Colonic mucosa (tissue), 4 donors: ENCODE data around the gene CDK5R1. TPM values are rescaled to one million over a fixed set of nuclear protein-coding genes. Genes with fewer than 3 reads are reported as not detected.
A peak's percentile ranks its signal among the peaks of the same experiment; 100 is the strongest.

Experiments used
- DNase-seq: peaks from one replicate; pipeline ENCODE4 v3.0.0-alpha.2; 2020
- H3K27ac ChIP-seq: fragments of 200-600 bp; one replicate; pipeline ENCODE4 v1.8.0; 2021
- H3K27me3 ChIP-seq: fragments of 200-600 bp; one replicate; pipeline ENCODE4 v1.8.0; 2021
- H3K36me3 ChIP-seq: fragments of 200-600 bp; one replicate; pipeline ENCODE4 v1.8.0; 2021
- H3K4me1 ChIP-seq: fragments of 200-600 bp; one replicate; pipeline ENCODE4 v1.8.0; 2021; ENCODE audit warnings: mild to moderate bottlenecking
- H3K4me3 ChIP-seq: fragments of 200-600 bp; one replicate; pipeline ENCODE4 v1.8.0; 2021
- H3K9ac ChIP-seq, 2 donors: one replicate each; pipeline ENCODE4 v1.7.0; 2013; ENCODE audit warnings: control low read depth in 2 of 2, low read depth in 2 of 2, low read length in 2 of 2
- H3K9me3 ChIP-seq: fragments of 200-600 bp; one replicate; pipeline ENCODE4 v1.8.0; 2021
- intact Hi-C: fragments of 100-400 bp; cut with DNase I; formaldehyde crosslinking; loops from one replicate; pipeline ENCODE4 v1.14.1; 2022
- total RNA-seq, 2 donors: library from RNA; stranded (reverse); fragmentation: NEBNext Ultra II Directional in 1 of 2; extraction: Animal tissue kit (Norgen Biotek cat#: 25700) in 1 of 2; gene quantifications; one replicate each; pipeline ENCODE4 v1.2.1, GENCODE V29; 2021
- TF ChIP-seq, protein P1 (sequence below): fragments of 200-600 bp; IDR thresholded peaks from one replicate; pipeline ENCODE4 v1.8.0; 2022; ENCODE audit warnings: antibody characterized with exemption, mild to moderate bottlenecking
- donor health status: healthy.
- donor health status: DM: no; HTN: no; CAD: no.
- donor health status: DM: no; HTN: no; CAD: no.

CDK5R1 gene
- total RNA-seq, 2 donors from 2014 or later, result 0.98 to 1.4 TPM

DNA sequence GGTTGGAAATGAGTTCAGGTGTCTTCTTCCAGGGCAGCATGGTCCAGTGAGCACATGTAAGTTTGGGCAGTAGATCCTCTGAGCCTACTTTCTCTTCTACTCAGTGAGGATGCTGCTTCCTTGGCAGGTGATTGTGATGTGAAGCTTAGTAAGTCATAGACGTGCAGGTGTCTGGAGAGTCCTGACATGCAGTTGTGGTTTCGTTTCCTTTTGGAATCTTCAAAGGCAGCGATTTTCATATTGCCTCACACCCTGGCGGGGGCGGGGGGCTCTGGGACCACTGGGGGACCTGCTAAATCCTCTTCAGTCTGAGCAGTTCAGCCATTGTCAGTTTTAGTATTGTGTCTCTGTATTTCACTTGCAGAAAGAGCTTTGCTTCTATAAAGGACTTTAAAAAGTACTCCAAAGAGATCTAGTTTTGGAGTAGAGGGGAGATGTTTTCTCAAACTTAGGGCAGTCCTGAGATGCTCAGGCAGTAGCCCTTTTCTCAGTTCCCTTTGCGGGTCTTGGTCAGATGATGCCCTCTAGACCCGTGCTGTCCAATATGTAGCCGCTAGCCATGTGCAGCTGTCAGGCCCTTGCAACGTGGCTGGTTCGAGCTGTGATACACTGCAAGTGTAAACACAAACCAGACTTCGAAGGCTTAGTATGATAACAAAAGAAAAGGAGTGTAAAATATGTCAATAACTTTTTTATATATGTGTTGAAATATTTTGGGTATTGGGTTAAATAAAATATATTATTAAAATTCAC, 4.0 kb upstream of the CDK5R1 start:
- no peaks in the 10 kb centered on the region for H3K27me3 ChIP-seq
- no peaks in the 10 kb centered on the region for H3K9me3 ChIP-seq
- H3K9ac ChIP-seq, result no peak overlapping the region
- no peaks in the 10 kb centered on the region for H3K4me1 ChIP-seq
- TF ChIP-seq, protein P1, sequence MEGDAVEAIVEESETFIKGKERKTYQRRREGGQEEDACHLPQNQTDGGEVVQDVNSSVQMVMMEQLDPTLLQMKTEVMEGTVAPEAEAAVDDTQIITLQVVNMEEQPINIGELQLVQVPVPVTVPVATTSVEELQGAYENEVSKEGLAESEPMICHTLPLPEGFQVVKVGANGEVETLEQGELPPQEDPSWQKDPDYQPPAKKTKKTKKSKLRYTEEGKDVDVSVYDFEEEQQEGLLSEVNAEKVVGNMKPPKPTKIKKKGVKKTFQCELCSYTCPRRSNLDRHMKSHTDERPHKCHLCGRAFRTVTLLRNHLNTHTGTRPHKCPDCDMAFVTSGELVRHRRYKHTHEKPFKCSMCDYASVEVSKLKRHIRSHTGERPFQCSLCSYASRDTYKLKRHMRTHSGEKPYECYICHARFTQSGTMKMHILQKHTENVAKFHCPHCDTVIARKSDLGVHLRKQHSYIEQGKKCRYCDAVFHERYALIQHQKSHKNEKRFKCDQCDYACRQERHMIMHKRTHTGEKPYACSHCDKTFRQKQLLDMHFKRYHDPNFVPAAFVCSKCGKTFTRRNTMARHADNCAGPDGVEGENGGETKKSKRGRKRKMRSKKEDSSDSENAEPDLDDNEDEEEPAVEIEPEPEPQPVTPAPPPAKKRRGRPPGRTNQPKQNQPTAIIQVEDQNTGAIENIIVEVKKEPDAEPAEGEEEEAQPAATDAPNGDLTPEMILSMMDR, result no peak
- no peak for DNase-seq
- H3K36me3 ChIP-seq, result peaks cover 12% of the 10 kb centered on the region
- no peak overlapping the region for H3K27ac ChIP-seq
- no peak overlapping the region for H3K4me3 ChIP-seq
- intact Hi-C loops, result loop anchor here (10.0 kb wide), 1 partner anchor 272 kb away; no protein-coding TSS in a partner anchor

DNA sequence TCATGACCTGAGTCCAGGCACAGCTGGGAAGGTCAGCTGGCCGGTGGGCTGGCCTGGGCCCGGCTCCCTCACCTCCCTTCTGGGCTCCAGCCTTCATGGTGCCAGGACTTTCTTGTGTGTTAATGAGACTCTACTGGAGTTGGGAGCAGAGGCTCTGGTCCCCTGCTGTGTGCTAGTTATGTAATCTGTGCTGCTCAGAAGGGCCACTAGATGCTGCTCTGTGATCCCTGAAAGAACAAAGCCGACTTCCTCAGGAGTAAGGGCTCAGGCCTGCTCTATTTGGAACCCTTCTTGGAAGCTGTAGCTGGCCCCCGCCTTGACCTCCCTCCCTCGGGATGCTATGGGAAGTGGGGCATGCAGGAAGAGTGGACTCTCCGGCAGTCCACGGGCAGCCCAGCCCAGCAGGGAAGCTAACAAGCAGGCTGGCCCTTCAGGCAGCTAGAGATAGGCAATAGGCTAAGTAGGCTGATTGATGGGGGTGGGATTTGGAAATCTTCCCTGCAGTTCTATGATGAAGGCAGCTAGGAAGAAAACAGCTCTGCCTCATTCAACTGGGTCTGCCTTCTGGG, 3.3 kb upstream of the CDK5R1 start:
- Histone ChIP-seq H3K4me3 (no peak overlapping the region), H3K27ac (no peak overlapping the region), H3K36me3 (peaks cover 4% of the 10 kb centered on the region), H3K4me1 (no peaks in the 10 kb centered on the region), H3K27me3 (no peaks in the 10 kb centered on the region), H3K9me3 (no peaks in the 10 kb centered on the region), H3K9ac (no peak overlapping the region)
- TF ChIP-seq, protein P1, result peak; percentile 35
- intact Hi-C loops, result loop anchor here (10.0 kb wide), 1 partner anchor 271 kb away; no protein-coding TSS in a partner anchor
- peak; percentile 37 for DNase-seq

DNA sequence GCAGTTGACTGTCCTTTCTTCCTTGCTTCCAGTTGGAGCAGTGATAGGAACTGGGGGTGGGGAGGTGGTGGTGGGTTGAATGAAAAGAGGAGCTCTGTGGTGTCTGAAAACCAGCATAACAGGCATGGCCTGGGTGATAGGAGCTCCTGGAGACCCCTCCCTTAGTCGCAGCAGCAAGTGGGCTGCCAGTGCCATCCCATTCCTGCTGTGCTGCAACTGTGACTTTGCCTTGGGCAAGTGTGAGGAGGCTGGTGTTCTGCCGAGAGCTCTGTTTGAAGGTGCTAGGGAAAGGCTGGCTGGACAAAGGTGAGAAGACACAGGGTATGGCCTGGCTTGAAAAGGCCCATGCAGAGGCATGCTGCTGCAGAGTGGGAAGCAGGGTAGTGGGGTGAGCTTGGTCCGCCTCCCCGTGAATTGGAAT, 2.7 kb upstream of the CDK5R1 start:
- no peaks in the 10 kb centered on the region for H3K4me1 ChIP-seq

DNA sequence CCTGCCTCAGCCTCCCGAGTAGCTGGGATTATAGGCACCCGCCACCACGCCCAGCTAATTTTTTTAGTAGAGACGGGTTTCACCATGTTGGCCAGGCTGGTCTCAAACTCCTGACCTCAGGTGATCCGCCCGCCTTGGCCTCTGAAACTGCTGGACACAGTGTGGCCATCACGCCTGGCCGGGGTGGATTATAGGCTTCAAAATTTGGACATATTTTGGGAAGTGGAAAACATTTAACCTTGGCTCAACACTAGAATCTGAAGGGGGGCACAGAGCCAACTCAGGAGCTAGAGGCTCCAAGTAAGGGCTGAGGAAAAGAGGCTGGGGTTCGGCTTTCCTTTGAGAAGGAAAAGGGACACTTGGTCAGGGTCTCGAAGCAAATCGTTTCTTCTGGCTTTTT, 2.2 kb upstream of the CDK5R1 start:
- TF ChIP-seq, protein P1, result no peak
- no peak for DNase-seq
- no peaks in the 10 kb centered on the region for H3K36me3 ChIP-seq
- no peak overlapping the region for H3K27ac ChIP-seq
- H3K9ac ChIP-seq, result no peak overlapping the region
- H3K4me1 ChIP-seq, result no peaks in the 10 kb centered on the region
- intact Hi-C loops, result loop anchor here (10.0 kb wide), 1 partner anchor 270 kb away; no protein-coding TSS in a partner anchor
- no peaks in the 10 kb centered on the region for H3K27me3 ChIP-seq
- no peaks in the 10 kb centered on the region for H3K9me3 ChIP-seq
- H3K4me3 ChIP-seq, result no peak overlapping the region

More for the DNA sequence above, 2.7 kb upstream of the CDK5R1 start:
- DNase-seq, result no peak
- no peaks in the 10 kb centered on the region for H3K27me3 ChIP-seq
- H3K27ac ChIP-seq, result no peak overlapping the region
- no peaks in the 10 kb centered on the region for H3K36me3 ChIP-seq
- intact Hi-C loops, result loop anchor here (10.0 kb wide), 1 partner anchor 271 kb away; no protein-coding TSS in a partner anchor
- no peak overlapping the region for H3K9ac ChIP-seq
- H3K4me3 ChIP-seq, result no peak overlapping the region
- no peaks in the 10 kb centered on the region for H3K9me3 ChIP-seq
- TF ChIP-seq, protein P1, result no peak

DNA sequence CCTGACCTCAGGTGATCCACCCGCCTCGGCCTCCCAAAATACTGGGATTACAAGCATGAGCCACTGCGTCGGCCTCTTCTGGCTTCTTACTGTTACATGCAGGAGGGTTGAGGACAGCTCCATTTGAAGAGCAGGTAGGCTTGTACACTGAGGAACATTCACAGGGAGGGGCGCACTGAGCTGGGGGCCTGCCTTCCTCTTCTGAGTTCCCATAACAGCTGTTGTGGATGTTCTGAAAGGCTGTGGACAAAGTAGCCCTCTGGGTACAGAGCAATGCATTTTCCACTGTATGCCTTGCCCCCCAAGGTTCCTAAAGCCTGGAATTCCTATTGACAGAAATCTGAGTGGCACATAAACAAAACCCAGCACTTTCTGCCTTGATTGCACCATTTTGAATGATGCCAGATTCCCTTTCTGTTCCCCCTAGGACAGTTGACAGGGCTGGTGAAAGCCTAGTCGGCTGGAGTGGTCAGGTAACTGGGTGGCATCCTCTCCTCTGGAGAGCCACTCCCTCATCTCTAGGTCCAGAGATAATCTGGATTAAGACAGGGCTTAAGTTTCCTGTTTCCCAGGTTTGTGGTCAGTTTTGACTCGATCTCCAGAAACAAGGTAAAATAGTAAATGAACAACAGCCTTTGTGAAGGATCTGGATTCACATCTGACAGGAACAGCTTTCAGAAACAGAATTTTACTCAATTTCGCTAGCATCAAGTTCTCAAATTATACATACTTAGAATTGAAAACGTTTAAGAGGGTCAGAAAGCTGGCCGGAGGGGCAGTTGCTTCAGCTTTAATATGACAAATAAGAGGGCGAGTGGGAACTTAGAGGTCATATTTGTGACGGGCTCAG, 1.3 kb upstream of the CDK5R1 start:
- intact Hi-C loops, result loop anchor here (10.0 kb wide), 1 partner anchor 269 kb away; no protein-coding TSS in a partner anchor
- Histone ChIP-seq H3K27ac (no peak overlapping the region), H3K9ac (peak overlapping the region in 1 of 2 donors; percentile 47), H3K36me3 (no peaks in the 10 kb centered on the region), H3K27me3 (no peaks in the 10 kb centered on the region), H3K4me3 (peak overlapping the region; percentile 32), H3K9me3 (no peaks in the 10 kb centered on the region), H3K4me1 (no peaks in the 10 kb centered on the region)
- TF ChIP-seq, protein P1, result no peak
- no peak for DNase-seq
